Endothelial cell of umbilical vein (primary cell): ENCODE measurements around the gene RAB44. TPM values are rescaled to one million over a fixed set of nuclear protein-coding genes. Genes with fewer than 3 reads are reported as not detected.

Experiments
- BruUV-seq: library from RNA; stranded (reverse); fragments of 400-500 nt; replicated peaks from 2 replicates; lab custom pipeline; 2021; lab: Mats Ljungman, UMichigan
- CTCF ChIA-PET: fragments of 300-600, 350-600 bp; sonication (Branson Sonifier 250); formaldehyde crosslinking; loops from one replicate; lab custom pipeline; 2021; ENCODE audit warnings: antibody characterized with exemption, inconsistent platforms; lab: Charles Lee
- POLR2A ChIA-PET: fragments of 300-600, 350-600 bp; sonication (Branson Sonifier 250); formaldehyde crosslinking; loops from one replicate; lab custom pipeline; 2021; ENCODE audit warnings: antibody characterized with exemption, inconsistent platforms; lab: Charles Lee
- DNase-seq: peaks from one replicate; pipeline ENCODE4 v3.0.0-alpha.2; 2011; ENCODE audit warnings: low read depth, low spot score
- FAIRE-seq: peaks from 2 replicates; lab custom pipeline; 2011; peaks lifted over from hg19 to GRCh38; lab: Jason Lieb, UNC
- H2AFZ ChIP-seq: 2 replicates; pipeline ENCODE4 v1.6.0; 2012; ENCODE audit warnings: low read depth, low read length, control low read depth, inconsistent platforms
- H3K27ac ChIP-seq: 2 replicates; pipeline ENCODE4 v1.5.1; 2011; ENCODE audit warnings: low read depth, mild to moderate bottlenecking, control low read depth, low read length, moderate library complexity; ENCODE audit not compliant: insufficient read depth
- H3K27me3 ChIP-seq, 2 experiments: 2 replicates each; pipeline versions ENCODE4 v1.6.0 to v1.6.1; 2011; ENCODE audit warnings: low read length in 2 of 2, mixed read lengths in 1 of 2; ENCODE audit not compliant: control insufficient read depth in 2 of 2, insufficient read depth in 2 of 2
- H3K36me3 ChIP-seq, 2 experiments: 2 replicates in 1 of 2; 3 replicates in 1 of 2; pipeline ENCODE4 v1.5.1; 2011; ENCODE audit warnings: low read length in 2 of 2, mild to moderate bottlenecking in 1 of 2, moderate library complexity in 1 of 2; ENCODE audit not compliant: control insufficient read depth in 2 of 2, insufficient read depth in 2 of 2; ENCODE audit errors: extremely low read depth in 1 of 2
- H3K4me1 ChIP-seq: 3 replicates; pipeline ENCODE4 v1.5.1; 2011; ENCODE audit warnings: mild to moderate bottlenecking, low read length; ENCODE audit not compliant: control insufficient read depth, insufficient read depth; ENCODE audit errors: extremely low read depth
- H3K4me2 ChIP-seq: 2 replicates; pipeline ENCODE4 v1.6.1; 2011; ENCODE audit warnings: low read length, control low read depth, mixed read lengths; ENCODE audit not compliant: insufficient read depth
- H3K4me3 ChIP-seq, 3 experiments: fragments of 200-600 bp in 1 of 3; sonication (generic), shearing (Covaris generic) in 1 of 3; replicated peaks in 1 of 3; 2 replicates each; pipeline ENCODE4 v1.5.1; 2011 to 2016; ENCODE audit warnings: control low read depth in 3 of 3, low read length in 3 of 3, mild to moderate bottlenecking in 2 of 3, inconsistent platforms in 1 of 3, low read depth in 1 of 3, moderate library complexity in 1 of 3; ENCODE audit not compliant: insufficient read depth in 1 of 3
- H3K79me2 ChIP-seq: 2 replicates; pipeline ENCODE4 v1.6.0; 2012; ENCODE audit warnings: low read length, inconsistent platforms; ENCODE audit not compliant: control insufficient read depth, insufficient read depth
- H3K9ac ChIP-seq: replicated peaks from 2 replicates; pipeline ENCODE3; 2011; ENCODE audit warnings: low read length, control low read depth; ENCODE audit not compliant: insufficient read depth; ENCODE audit errors: extremely low read depth
- H3K9me1 ChIP-seq: replicated peaks from 3 replicates; pipeline ENCODE4 v1.6.0; 2011; ENCODE audit warnings: mild to moderate bottlenecking, low read length; ENCODE audit not compliant: control insufficient read depth, insufficient read depth; ENCODE audit errors: extremely low read depth
- H3K9me3 ChIP-seq: replicated peaks from 2 replicates; pipeline ENCODE4 v1.5.1; 2012; ENCODE audit warnings: low read length, inconsistent platforms; ENCODE audit not compliant: control insufficient read depth, insufficient read depth
- H4K20me1 ChIP-seq: replicated peaks from 2 replicates; pipeline ENCODE3; 2011; ENCODE audit warnings: mild to moderate bottlenecking, low read length; ENCODE audit not compliant: control insufficient read depth, insufficient read depth; ENCODE audit errors: extremely low read depth
- EZH2 ChIP-seq: IDR thresholded peaks from 2 replicates; pipeline ENCODE4 v1.6.1; 2012; ENCODE audit warnings: borderline replicate concordance, low read depth, mild to moderate bottlenecking, moderate library complexity, low read length, inconsistent platforms; ENCODE audit not compliant: severe bottlenecking
- FOS ChIP-seq: IDR thresholded peaks from 2 replicates; pipeline ENCODE4 v1.6.1; 2011; ENCODE audit warnings: mild to moderate bottlenecking, low read length, moderate library complexity, borderline replicate concordance; ENCODE audit not compliant: insufficient read depth
- GATA2 ChIP-seq: IDR thresholded peaks from 2 replicates; pipeline ENCODE4 v1.7.0; 2011; ENCODE audit warnings: low read depth, mild to moderate bottlenecking, moderate library complexity, mixed read lengths, low read length; ENCODE audit not compliant: insufficient read length, insufficient read depth
- JUN ChIP-seq: IDR thresholded peaks from 2 replicates; pipeline ENCODE4 v1.6.1; 2011; ENCODE audit warnings: borderline replicate concordance, low read depth; ENCODE audit not compliant: insufficient read length, insufficient read depth
- MYC ChIP-seq: IDR thresholded peaks from one replicate; pipeline ENCODE4 v1.6.1; 2011; ENCODE audit warnings: mild to moderate bottlenecking, low read depth, low read length
- POLR2A ChIP-seq: IDR thresholded peaks from 2 replicates; pipeline ENCODE4 v1.6.1; 2012; ENCODE audit warnings: low read depth, mild to moderate bottlenecking, control low read depth, low read length
- POLR2AphosphoS5 ChIP-seq: IDR thresholded peaks from 2 replicates; pipeline ENCODE4 v1.6.1; 2012; ENCODE audit warnings: low read depth, mild to moderate bottlenecking, control low read depth, low read length, moderate library complexity; ENCODE audit not compliant: insufficient read depth
- dilution Hi-C: fragments of 300-500 bp; cut with MboI; formaldehyde crosslinking; loops from one replicate; pipeline ENCODE4 v1.15.0; 2019; ENCODE audit warnings: low sequenced_read_pairs; ENCODE audit not compliant: extremely low pct_ligation_motif_present
- intact Hi-C: fragments of 100-400 bp; cut with micrococcal nuclease; formaldehyde crosslinking; loops from one replicate; pipeline ENCODE4 v1.10.0; 2022
- polyA plus RNA-seq, 4 experiments: library from polyadenylated mRNA; depleted of rRNA in 3 of 4; stranded (reverse) in 3 of 4; unstranded in 1 of 4; fragments of >200 nt; gene quantifications; 2 replicates each; pipeline versions ENCODE4 v1.2.1 to v1.2.3, GENCODE V29; 2011 to 2012; ENCODE audit warnings: missing spikeins in 1 of 4
- total RNA-seq: library from RNA; stranded (reverse); gene quantifications from 2 replicates; pipeline ENCODE4 v1.2.3, GENCODE V29; 2021
- TF ChIP-seq, protein P1 (sequence below): IDR thresholded peaks from 2 replicates; pipeline ENCODE4 v1.6.1; 2011; ENCODE audit not compliant: insufficient read depth, insufficient read length
- TF ChIP-seq, protein P2 (sequence below), 2 donors: IDR thresholded peaks; 1 replicate in 1 of 2; 2 replicates in 1 of 2; pipeline ENCODE4 v1.5.1; 2011; ENCODE audit warnings: low read length in 2 of 2, mild to moderate bottlenecking in 2 of 2, moderate library complexity in 2 of 2, control low read depth in 1 of 2, inconsistent platforms in 1 of 2, low read depth in 1 of 2; ENCODE audit not compliant: insufficient read depth in 1 of 2; ENCODE audit errors: extremely low read depth in 1 of 2

Gene RAB44
- total and polyA plus RNA-seq, 2 donors (not counting 3 experiments of a cell fraction or from before 2014, with no cell fraction given) = 0.03 to 0.11 TPM

DNA sequence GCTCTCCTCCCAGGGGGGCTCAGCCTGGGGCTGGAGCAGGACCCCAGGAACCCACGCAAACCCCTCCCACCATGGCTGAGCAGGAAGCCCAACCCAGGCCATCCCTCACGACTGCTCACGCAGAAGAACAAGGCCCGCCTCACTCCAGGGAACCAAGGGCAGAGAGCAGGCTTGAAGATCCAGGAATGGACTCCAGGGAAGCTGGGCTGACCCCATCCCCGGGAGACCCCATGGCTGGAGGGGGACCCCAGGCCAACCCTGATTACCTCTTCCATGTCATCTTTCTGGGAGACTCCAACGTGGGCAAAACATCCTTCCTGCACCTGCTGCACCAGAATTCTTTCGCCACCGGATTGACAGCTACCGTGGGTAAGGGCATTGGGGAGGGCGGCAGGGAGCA lies 24.7 kb downstream of the RAB44 start:
- POLR2A ChIA-PET = no interaction called here
- Histone ChIP-seq H3K36me3 (no peaks in the 10 kb centered on the region), H3K4me1 (no peaks in the 10 kb centered on the region), H3K9me3 (no peaks in the 10 kb centered on the region), H3K9ac (no peak overlapping the region), H3K4me2 (no peak overlapping the region), H3K79me2 (no peaks in the 10 kb centered on the region), H2AFZ (no peak overlapping the region), H3K9me1 (no peaks in the 10 kb centered on the region), H3K4me3 (no peak overlapping the region), H3K27ac (no peak overlapping the region), H3K27me3 (no peaks in the 10 kb centered on the region), H4K20me1 (no peaks in the 10 kb centered on the region)
- DNase-seq = no peak
- dilution Hi-C loops (no loop called here), intact Hi-C loops (no loop called here)
- CTCF ChIA-PET = interaction anchor here (0.7 to 5.9 kb wide), 7 partner anchors 11 to 107 kb away, joined by 3 to 79 read pairs (median 4); no protein-coding TSS in a partner anchor
- no TSS peak for BruUV-seq
- no peak for FAIRE-seq
- TF ChIP-seq EZH2 = no peak
- TF ChIP-seq, protein P1, sequence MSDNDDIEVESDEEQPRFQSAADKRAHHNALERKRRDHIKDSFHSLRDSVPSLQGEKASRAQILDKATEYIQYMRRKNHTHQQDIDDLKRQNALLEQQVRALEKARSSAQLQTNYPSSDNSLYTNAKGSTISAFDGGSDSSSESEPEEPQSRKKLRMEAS = no peak

DNA sequence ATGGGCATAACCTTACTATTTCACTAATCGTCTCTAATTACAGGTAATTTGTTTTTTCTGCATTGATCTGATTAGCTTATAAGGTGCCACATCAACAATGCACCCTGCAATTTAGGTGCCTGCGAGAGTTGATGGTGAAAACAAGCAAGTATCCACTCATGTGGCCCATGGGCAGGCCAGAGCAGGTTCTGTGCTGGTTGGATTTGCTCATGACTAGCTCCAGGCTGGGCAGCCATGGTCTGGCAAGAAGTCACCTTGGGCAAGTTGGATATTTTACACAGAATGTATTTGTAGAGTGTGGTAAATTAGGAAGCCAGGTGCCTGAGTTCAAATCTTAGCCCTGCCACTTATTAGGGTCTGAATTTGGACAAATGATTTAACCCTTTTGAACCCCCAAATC lies 25.3 kb downstream of the RAB44 start:
- H4K20me1 ChIP-seq = no peaks in the 10 kb centered on the region
- intact Hi-C loops (no loop called here), dilution Hi-C loops (no loop called here)

More for the DNA sequence above, 25.3 kb downstream of the RAB44 start:
- no peak for TF ChIP-seq FOS
- TF ChIP-seq EZH2 = no peak
- no peak for TF ChIP-seq POLR2AphosphoS5
- TF ChIP-seq GATA2 = no peak
- TF ChIP-seq MYC = no peak
- TF ChIP-seq JUN = no peak
- TF ChIP-seq, protein P1 = no peak
- TF ChIP-seq POLR2A = no peak
- TF ChIP-seq, protein P2, sequence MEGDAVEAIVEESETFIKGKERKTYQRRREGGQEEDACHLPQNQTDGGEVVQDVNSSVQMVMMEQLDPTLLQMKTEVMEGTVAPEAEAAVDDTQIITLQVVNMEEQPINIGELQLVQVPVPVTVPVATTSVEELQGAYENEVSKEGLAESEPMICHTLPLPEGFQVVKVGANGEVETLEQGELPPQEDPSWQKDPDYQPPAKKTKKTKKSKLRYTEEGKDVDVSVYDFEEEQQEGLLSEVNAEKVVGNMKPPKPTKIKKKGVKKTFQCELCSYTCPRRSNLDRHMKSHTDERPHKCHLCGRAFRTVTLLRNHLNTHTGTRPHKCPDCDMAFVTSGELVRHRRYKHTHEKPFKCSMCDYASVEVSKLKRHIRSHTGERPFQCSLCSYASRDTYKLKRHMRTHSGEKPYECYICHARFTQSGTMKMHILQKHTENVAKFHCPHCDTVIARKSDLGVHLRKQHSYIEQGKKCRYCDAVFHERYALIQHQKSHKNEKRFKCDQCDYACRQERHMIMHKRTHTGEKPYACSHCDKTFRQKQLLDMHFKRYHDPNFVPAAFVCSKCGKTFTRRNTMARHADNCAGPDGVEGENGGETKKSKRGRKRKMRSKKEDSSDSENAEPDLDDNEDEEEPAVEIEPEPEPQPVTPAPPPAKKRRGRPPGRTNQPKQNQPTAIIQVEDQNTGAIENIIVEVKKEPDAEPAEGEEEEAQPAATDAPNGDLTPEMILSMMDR (IDR thresholded peaks at IDR 0.05; ENCODE audit: extremely low read depth in 1 of 2, insufficient read depth in 1 of 2, low read depth in 1 of 2, low read length in 2 of 2) = no peak
- Histone ChIP-seq H2AFZ (no peak overlapping the region), H3K36me3 (no peaks in the 10 kb centered on the region), H3K9me1 (no peaks in the 10 kb centered on the region), H3K4me3 (no peak overlapping the region), H3K4me2 (no peak overlapping the region), H3K27ac (no peak overlapping the region), H3K9ac (no peak overlapping the region), H3K27me3 (no peaks in the 10 kb centered on the region), H3K4me1 (no peaks in the 10 kb centered on the region), H3K9me3 (no peaks in the 10 kb centered on the region), H3K79me2 (no peaks in the 10 kb centered on the region)
- POLR2A ChIA-PET = no interaction called here
- no peak for FAIRE-seq
- no peak for DNase-seq
- CTCF ChIA-PET = interaction anchor here (0.7 to 5.9 kb wide), 7 partner anchors 11 to 108 kb away, joined by 3 to 79 read pairs (median 4); no protein-coding TSS in a partner anchor
- no TSS peak for BruUV-seq
